C1 segment of cervical spinal cord (tissue), 14 donors: ENCODE measurements around the gene TMIGD3.
A peak's percentile ranks its signal among the peaks of the same experiment; 100 is the strongest.
"Not testable (repeated sequence)": the region's sequence is repeated elsewhere in the genome, so short reads cannot be mapped to it uniquely, and the experiment has no call there.

Source experiments
- DNase-seq, 14 donors: peaks; one replicate each; lab custom pipeline; 2025; lab: John Stamatoyannopoulos, UW

Gene TMIGD3

DNA sequence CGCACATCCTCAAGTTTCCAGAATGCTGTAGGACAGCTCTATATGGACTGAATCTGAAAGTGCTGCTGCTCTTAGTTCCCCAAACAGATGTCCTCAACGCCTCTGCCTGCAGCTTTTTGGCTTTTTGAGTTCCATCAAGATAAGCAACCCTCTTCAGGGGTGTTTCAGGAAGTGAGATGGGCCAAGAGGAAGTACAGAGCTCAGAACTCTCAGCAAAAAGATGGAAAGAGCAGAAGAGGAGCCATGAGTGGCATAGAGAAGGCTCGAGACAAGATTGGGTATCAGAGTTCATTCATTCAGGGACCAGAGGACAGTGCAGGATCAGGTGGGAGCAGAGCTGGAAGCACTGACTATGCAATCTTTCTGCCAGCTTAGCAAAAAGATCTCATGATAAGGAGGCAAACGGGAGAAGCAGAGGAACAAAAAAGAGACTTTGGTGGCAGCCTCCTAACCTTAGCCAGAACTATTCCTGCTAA is at the start of gene TMIGD3, which contains the start of gene ADORA3:
TSS of gene TMIGD3 (minus strand) at position 49 of the 476 bp plus-strand sequence. CDS start 279 bp downstream, outside the sequence.
TSS of gene ADORA3 (minus strand) at position 49 of the 476 bp plus-strand sequence. CDS start 279 bp downstream, outside the sequence.
- peak in 2 of 14 donors; percentile 35 to 52 for DNase-seq

DNA sequence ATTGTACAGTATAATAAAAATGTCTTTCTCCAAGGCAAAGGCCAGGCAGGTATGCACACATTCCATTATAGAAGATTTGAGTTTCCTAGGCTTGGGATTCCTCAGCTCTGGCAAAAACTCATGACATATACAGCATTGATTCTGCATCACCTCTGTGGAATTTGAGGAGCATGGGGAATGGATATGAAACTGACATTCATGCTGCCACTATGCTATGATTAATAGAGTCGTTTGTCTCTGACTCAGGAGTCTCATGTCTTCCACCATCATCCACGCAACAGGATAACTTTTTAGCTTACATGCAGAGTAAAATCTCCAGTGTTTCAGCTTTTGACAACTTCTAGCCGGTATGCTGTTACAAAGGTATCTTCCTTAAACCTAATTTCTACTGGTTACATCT is 49.8 kb upstream of the TMIGD3 start:
- DNase-seq = no peak

DNA sequence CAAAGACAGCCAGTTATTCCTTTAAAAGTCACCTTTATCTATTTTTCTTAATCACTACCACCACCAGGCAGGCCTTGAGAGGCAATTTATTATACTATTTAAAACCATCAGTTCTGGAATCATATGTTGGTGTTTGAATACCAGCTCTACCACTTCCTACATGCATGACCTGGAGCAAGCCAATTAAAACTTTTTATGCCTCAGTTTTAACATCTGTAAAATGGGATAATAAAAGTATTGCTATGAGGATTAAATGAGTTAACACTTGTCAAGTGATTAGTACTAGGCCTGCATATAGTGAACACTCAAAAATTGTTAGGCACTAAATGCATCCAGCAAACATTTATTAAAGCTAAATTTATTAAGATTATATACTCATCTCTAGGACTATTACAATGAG is 49.2 kb upstream of the TMIGD3 start:
- DNase-seq = no peak

DNA sequence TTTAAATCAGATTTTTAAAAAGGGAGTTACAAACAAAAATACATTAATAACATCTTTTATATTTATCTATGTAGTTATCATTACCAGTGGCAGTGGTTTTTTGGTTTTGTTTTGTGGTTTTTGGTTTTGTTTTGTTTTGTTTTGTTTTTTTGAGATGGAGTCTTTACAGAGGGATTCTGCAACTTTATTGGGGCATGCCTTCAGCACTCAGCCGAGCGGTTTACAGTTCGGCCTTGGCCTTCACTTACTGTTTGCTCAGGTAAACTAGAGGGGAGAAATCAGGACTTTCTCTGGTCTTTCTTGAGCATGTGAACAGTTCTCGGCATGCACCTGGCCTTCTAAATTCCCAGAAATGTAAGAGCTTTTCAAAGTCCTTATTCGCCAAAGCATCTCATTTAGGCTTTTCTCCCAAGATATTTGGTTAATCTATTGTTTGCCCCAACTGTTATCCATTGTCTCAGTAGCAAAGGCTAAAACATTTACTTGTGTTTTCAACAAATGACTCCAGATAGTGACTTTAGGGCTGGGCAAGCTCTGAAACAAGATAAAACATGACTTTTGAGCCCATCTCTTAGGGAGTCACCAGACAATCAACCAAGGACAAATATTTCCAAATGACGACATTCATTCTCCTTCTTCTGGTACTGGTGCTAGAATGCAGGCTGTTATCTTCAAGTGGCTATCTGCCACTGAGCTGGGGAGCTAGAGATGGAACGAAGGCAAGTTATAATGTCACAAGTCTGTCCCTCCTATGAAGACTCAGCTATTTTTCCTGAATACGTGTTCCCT is 48.4 kb upstream of the TMIGD3 start:
- no peak for DNase-seq

DNA sequence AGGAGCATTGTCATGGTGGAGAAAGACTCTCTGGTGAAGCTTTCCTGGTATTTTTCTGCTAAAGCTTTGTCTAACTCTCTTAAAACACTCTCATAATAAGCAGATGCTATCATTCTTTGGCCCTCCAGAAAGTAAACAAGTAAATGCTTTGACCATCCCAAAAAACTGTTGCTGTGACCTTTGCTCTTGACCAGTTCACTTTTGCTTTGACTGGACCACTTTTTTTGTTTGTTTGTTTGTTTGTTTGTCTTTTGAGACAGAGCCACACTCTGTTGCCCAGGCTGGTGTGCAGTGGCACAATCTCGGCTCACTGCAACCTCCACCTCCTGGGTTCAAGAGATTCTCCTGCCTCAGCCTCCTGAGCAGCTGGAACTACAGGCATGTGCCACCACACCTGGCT is 44.4 kb upstream of the TMIGD3 start:
- not testable (repeated sequence) for DNase-seq

DNA sequence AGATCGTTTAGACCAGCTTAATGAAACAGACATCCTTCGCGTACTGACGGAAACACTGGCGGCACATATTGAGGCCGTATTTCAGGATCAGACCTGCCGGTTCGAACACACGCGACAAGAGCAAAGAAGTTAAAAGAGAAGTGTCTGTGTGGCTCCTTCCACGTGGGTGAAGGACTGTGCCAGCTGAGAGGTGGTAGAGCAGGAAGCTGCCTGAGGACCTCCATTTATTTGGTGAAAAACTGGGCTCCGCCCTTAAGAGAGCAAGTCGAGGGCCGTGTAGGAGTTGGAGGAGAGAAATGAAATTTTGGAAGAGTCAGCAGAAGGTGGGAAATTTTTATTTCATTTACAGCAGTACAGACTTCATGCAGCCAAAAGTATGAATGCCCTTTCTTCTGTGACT is 38.8 kb upstream of the TMIGD3 start:
- no peak for DNase-seq

DNA sequence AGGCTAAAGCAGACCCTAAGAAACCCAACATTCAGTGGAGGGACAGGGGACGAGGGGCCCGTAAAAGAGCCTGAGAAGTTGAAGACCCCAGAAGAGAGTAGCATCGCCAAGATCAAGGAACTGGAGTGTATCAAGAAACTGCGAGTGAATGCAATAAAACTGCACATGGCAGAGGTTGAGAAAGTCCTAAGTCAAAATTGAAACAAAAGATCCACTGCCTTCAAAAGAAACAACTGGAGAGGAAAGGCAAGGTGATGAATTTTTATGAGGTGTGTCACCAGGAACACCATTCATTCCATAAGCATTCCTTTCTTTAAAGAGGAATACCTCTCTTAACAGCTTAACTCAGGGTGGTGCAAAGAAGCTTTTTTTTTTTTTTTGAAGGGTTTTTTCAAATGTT is 38.3 kb upstream of the TMIGD3 start:
- DNase-seq = no peak

GRCh38 chr1:111540928-111541327 is 37.5 kb upstream of the TMIGD3 start:
- DNase-seq = no peak

DNA sequence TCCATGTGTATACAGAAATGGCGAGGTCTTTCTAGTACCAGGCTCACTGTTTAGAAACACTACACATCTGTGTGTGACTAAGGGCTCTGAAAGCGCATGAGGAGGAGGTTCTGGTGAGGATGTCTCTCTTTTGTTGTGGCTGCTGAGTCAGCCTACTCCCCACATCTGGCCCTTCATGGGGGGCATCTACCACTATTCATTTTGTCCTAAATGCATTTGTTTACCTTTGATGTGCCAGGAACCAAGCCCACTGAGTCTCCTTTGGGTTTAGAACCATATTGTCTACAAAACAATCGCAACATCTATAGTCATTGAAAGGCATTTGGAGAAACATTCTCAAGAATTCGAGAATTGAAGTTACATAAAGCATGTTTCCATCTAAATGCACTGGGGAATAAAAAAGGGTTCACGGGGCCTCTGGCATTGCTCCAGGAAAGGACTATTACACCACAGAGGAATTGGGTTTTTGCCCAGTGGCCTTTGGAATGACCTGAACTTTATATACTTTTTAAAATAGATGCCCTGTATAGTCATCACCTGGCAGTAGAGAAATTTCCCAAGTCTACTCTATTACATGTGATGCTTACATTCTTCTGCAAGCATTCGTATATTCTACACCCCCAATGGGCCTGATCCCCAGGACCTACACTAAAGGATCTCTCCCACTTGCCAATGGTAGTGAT is 35.1 kb upstream of the TMIGD3 start:
- DNase-seq = no peak

- peak in 6 of 14 donors; percentile 24 to 64 (median 36) for DNase-seq
Observed at GRCh38 chr1:111535256-111536191, 32.1 kb upstream of the TMIGD3 start.

DNA sequence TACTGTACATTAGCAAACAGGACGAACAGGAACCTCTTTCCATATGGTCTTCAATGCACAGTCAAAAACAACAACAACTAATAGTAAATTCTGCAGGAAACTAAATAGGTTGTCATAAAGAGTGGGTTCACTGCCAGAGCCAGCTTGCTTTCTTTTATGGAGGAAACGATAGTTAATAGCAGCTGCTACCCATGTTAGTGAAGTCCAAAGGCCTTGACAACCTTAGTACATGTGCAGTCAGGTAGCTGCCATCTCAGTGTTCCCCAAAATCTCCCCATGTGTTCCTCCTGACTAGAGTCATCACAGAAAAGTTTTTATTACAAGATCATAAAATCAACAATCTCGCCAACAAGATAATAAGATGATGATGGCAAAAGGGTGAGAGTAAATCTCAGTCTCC is 16.6 kb upstream of the TMIGD3 start:
- DNase-seq = no peak

- no peak for DNase-seq
Observed at GRCh38 chr1:111517469-111518225, 14.2 kb upstream of the TMIGD3 start.

DNA sequence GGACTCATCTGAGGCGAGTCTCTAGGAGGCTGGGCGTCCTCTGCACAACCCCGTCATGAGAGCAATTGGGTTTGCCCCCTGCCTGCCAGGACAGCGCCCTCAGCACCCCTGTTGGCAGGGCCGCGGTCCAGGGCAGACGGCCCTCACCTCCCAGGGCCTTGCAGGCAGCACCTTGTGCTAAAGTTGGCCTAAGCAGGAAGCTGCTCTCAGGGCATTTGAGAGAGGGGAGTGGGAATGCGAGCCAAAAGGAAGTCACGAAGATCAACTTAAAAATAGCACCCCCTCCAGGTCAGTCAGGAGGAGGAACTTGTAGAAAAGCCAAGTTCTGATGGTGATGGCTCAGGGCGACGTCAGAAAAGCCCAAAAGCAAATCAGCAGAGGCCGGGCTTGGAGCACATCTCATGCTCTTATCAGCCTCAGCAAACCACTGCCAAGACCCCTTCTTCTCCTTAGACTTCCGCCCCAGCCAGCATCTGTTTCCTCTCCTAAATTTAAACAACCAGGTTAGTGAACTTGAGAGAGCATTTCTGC is 12.6 kb upstream of the TMIGD3 start:
- DNase-seq = peak in 8 of 14 donors; percentile 24 to 67 (median 54)

GRCh38 chr1:111515291-111516004 is 12.0 kb upstream of the TMIGD3 start:
- DNase-seq = peak in 6 of 14 donors; percentile 39 to 68 (median 51)

GRCh38 chr1:111513410-111514020 is 10.1 kb upstream of the TMIGD3 start:
- peak in 9 of 14 donors; percentile 23 to 70 (median 54) for DNase-seq

GRCh38 chr1:111512931-111513330 is 9.5 kb upstream of the TMIGD3 start:
- no peak for DNase-seq

DNA sequence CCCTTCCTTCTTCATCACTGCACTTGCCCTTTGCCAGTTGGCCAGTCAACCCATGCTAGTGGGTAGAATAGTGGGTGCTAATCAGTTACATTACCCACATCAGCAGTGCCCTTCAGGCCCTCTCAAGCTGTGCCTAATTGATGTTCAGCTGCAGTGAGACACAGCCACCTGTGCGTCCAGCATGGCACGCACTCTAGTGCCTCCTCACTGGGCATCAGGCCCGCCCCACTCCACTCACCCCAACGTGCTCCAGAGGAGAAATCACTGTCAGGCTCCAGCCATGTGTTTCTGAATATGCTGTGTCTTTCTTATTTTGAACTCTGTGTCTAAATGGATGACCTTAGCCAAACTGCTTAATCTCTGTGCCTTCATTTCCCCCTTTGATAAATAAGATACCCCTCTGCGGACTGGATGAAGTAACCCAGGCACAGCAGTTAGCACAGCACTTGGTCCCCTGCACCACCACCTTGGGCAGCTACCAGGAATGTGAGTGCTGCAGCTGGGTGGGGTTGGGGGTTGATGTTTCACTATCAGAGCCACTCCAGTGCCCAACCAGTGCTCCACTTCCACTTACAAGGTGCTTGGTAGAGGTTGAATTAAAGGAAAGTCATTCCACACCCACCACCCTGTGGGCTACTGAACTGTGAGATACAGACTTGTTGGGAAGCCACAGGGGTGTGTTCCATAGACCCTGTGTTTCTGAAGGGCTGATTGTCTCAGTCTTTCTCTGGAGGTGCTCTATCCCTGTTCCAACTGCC is 8.9 kb upstream of the TMIGD3 start:
- DNase-seq = no peak

- DNase-seq = no peak
Observed at GRCh38 chr1:111511370-111511769, 7.9 kb upstream of the TMIGD3 start.

GRCh38 chr1:111509997-111510375 is 6.6 kb upstream of the TMIGD3 start:
- DNase-seq = peak in 2 of 14 donors; percentile 41 to 48
